GM19043 (cell line): Measurements from ENCODE around the gene ZNF385A.
A peak's percentile ranks its signal among the peaks of the same experiment; 100 is the strongest.

ENCODE experiments used
- ATAC-seq: cut with Tn5 transposase; IDR thresholded peaks from one replicate; pipeline ENCODE4 v1.9.1; 2021; ENCODE audit warnings: low read depth; ENCODE audit not compliant: unreplicated experiment

ZNF385A gene

DNA sequence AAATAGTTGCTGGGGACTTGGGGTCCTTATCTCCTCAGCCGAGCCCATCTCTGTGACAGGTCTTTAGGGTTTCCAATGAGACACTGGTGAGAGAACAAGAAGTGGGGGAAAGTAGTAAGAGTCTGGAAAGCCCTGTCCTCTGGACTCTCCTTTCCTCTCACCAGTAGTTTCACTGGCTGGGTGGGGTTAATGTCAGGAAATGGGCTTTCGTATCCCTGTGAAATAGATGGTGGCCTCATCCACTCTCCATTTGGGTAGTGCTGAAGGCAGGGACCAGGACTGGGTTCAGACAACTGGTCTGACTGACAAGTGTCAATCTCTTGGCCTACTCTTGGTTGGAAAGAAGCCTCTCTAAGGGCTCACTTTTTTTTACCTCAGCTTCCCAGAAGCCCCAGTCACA, 7.5 kb downstream of the ZNF385A start:
- ATAC-seq, result no peak

DNA sequence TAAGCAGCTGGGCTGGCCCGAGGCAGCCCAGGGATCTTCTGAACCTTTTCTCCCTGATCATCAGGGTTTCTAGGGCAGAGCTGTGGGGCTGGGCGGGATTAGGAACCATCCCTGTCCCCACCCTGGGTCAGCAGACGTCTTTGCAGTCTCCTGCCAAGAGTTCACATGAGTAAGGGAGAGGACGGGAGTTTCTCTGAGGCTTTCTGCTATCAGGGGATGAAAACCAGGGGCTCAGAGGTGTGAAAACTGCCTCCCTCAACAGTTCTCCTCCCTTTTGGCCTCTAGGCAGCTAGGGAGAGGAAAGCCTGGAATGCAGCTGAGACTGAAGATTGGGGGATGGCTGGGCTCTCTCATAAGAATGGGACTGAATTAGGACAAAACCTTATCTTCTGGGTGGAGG, 7.9 kb downstream of the ZNF385A start:
- ATAC-seq, result no peak

DNA sequence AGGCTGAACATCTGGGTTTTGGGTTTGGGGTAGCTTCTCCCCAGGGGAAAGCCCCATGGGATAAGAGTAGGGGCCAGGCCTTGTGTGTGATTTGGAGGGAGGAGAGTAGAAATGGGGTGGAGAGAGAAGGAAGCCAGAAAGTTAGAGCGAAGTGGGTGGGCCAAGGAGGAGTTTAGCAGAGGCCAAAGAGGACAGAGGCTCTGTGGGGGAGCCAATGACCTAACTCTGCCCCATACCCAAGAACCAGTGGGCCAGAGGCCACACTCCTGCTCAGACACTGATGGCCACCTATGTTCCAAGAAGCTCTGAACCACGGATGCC, 9.3 kb downstream of the ZNF385A start:
- ATAC-seq, result no peak

DNA sequence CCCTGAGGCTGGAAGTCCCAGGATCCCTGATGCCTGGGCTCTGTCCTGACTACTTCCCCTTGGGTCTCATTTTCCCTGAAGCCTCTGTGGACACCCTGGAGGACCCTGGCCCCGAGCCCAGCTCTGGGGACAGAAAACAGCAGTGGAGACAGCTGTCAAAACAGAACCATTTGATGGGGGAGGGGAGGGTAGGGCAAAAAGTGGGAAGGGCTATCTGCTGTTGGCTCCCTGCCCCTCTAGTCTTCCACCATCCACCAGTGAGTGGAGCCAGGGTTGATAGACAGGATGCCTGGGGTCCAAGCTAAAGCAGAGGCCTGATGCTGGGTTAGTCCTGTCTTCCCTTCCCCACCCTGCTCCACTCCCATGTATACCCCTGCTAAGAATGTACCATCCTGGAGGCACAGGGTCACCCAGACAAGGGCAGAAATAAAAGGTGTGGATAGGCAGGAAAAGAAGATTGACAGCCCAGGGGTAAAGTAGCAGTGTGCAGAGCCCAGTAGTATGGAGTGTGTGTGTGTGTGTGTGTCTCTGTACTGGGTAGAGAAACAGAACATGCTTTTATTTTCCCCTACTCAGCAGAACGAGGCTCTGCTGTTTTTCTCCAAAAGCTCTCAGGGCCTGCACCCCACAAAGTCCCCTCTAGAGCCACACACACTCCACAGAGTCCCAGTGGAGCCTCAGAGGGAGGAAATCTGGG, 9.8 kb downstream of the ZNF385A start:
- no peak for ATAC-seq

DNA sequence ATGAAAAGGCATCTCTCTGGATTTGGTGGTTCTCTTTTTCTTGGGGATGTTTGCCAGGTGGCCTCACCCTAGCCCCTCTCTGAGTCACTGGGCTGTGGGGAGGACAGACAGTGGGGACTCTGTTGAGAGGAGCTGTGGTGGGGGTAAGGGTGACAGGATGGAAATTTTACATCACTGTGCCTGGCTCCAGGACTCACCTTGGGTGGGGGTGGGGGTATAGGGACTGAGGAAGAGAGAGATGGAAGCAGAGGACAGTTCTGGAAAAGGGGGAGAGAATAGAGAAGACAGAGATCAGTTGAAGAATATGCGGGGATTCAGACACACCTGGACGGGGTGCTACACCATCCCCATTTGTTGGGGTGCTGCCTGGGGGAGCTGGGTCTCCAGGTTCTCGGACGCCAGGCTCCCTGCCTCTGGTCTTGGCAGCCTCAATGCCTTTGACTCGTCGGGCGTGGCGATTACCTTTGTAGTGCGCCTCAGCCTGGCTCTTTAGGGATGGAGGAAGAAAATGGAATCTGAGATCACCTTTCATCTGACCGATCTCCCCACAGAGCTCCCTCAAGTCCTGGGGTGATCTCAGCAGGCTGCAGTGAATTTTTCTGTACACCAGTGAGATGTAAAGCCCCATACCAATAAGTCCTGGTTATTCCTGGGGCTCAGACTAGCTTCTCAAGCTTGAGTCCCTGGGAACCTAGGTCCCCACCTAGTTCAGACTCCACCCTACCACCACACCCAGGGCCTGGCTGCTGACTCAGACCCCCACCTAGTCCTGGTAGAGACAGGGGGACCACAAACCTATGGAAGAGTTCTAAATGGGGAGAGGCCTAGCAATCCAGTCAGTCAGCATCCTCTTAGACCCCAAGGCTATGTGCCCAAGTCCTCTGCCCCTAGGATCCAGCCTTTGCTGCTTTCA, 10.6 kb downstream of the ZNF385A start:
- ATAC-seq, result no peak

DNA sequence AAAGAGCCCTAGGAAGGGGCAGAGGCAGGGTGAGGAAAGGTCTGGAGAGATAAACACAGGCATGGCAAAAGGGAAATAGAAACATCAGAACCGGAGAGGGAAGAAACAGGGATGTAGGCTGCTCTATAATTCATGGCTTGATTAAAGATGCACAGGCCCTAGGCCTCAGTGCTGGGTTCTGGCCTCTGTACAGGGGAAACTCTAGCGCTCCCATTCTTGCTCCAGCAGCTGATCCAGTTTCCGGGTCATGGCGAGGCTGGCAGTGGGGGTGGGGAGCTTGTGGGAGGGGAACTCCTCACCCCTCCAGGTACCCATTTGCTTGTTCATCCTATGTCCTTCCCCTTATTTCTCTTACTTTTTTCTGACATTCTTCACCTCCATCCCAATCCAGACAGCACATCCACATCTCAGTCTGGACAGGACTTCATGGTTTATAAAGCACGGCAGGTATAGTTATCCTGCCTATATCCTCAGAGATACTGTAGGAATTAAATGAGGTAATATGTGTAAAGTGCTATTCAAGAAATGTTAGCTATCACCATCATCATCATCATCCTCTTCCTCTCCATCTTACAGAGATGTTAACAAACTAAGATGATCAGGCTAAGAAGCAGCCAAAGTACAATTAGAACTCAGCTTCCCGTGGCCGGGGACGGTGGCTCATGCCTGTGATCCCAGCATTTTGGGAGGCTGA, 12.3 kb downstream of the ZNF385A start:
- no peak for ATAC-seq

DNA sequence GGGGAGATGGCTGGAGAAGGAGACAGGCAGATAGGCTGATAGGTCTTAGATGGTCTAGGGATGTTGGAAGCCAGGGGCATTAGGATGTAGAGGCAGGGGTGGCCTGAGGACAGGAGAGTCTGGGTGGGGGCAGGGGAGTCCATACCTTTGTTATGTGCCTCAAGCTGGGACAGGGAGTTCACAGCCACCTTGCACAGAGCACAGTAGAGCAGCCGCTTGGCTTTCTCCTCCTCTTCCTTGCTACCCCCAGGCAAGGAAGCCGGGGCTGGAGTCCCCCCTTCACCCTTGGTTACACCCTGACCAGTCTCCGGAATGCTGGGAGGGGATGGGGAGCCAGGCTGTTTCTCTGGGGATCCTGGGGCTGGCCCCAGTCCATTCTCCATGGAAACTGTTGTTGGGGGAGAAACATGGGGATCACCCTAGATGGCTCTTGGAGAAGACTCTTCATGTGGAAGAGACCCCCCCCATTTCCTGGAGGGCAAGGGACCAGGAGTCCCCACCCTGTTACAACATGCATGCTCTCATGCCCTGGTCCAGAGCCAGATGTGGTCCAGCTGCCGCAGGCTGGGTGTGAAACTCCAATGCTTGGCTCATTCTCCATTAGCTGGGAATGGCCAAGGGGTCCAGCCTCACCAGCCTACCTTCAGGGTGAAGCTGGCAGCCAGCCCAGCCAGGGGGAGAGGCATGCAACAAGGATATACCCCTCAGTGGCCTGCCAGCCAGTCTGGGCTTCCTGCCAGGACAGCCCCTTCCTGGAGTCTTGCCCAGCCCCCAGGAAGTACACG, 13.0 kb downstream of the ZNF385A start:
- no peak for ATAC-seq

DNA sequence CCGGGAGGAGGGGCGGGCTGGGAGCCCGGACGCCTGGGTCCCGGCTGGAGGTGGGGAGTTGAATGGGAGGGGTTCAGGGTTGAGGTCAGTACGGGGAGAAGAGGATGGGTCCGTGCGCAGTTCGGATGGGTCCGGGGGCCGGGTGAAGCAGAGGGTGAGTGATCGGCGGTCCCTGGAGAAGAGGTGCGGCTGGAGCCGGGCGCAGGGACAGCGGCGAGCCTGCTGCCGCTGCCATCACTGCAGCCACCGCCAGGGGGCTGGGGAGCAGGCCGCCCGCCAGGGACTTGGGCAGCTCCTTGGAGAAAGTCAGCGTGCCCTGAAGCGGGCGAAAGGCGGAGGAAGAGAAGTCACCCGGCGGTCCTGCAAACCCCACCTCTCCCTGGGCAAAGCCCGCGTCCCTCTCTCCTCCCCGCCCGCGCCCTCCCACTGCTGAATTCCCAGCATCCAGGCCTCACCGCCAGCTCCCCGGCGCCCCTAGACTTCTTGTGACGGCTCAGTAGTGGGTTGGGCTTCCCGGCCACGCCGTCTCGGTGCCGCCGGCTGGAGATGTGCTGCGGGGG, 14.3 kb downstream of the ZNF385A start:
- no peak for ATAC-seq

DNA sequence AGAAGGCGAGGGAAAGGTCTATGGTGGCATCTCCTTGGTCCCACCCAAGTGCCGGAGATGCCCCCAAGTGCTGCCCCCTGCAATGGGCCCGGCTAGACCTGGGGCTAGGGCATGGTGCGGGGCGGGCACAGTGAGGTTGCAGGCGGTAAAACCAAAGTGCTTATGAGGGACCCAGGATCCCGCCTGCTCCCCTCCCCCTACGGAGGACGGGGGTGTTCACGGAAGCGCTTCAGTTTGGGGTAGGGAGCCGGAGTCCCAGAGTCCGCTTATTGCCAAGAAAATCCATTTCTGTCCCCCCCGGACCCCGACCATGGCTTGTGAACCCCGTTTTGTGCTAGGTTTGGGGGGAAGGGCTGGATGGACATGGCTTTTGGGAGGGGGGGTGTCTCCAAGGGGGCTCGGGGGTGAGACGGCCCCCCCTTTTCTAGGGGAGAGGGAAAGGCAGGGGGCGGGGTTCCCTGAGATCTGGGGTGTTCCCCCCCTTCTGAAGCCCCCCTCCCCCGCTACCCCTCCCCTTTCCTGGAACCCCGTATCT, 14.9 kb downstream of the ZNF385A start:
- no peak for ATAC-seq

DNA sequence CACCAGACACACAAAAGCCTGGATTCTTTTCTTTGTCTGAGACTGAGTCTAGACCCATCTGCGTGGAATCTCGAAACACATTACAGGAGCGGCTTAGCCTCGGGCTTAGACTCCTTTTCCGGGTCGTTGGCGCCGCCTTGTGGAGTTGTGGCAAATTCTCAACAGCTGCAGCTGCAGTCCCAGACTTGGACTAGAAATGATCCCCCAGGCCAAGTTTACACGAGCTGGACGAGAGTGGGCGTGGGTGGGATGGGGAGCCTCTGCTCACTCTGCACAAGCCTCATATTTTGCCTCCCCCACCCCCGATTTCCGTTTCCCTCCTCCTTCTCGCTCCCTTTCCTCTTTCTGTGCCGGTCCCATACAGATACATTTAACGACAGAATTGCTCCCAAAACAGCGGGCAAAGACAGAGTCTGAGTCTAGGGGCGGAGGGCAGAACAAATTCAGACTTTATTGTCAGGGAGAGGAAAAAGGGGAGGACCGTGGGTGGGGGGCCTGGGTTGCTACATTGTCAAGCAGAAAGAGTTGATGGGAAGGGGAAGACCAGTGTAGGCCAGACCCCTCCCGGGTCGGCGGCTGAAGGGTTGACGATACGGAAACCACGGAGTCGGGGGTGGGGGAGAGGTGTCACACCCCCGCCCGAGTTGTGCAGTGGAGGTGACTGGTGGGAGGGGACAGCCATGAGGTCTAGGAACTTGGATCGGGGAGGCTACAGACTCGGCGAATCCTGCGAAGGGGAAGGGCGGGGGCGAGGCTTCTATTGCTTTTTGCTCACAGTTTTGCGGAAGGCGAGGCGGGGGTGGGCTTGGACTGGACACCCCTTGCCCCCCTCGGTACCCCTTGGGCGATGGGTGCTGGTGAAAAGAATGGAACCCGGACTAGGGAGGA, 15.6 kb downstream of the ZNF385A start:
- peak; percentile 84 for ATAC-seq

DNA sequence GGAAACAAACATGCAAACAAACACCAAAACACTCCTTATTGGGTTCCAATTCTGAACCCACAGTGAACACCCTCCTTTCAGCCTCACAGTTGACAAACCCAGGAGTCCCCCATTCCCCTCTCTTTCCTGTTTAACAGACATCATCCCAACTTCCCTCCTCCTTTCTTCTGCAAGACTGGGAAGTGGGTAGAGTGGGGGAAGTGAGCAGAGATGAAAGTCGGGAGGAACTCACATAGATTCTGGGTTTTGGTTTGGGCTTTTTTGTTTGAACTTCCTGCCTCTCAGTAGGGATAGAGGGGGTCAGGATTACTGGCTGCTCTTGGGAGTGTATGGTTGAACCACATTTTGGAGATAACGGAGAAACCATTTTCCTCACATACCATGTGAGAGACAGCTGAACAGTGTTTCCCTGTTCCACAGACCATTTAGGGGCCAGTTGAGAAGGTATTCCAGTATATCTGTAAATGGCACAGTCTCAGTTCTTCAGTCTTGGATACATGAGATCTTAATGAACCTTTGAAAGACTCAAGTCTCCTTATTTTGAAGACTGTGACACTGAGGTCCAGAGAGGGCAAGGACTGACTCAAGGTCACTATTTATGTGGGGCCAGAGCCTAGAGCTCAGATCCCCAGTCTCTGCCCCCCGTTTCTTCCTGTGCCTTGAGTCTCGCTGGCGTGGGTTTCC, 16.4 kb downstream of the ZNF385A start:
- ATAC-seq, result no peak

DNA sequence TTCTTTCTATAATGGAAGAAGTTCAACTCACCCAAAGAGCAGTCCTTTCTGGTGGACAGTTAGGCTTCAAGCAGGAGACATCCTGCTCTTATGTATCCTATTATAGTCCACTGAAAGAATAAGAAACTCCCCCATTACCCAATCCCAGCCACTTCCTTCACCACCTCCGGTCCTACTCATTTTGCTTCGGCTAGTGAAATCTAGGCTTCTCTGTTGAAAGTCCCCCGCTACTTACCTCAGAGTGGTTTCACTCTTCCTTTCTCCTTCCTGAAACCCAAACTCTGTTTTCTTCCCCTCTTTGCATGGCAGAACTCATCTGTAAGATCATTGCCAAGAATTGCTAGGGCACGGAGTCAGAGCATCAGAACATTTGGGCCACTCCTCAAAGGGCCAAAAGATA, 20.1 kb downstream of the ZNF385A start, which contains the start of gene GPR84:
TSS of gene GPR84 (minus strand) at position 74 of the 400 bp plus-strand sequence. CDS start 635 bp downstream, outside the sequence.
- ATAC-seq, result peak; percentile 47

DNA sequence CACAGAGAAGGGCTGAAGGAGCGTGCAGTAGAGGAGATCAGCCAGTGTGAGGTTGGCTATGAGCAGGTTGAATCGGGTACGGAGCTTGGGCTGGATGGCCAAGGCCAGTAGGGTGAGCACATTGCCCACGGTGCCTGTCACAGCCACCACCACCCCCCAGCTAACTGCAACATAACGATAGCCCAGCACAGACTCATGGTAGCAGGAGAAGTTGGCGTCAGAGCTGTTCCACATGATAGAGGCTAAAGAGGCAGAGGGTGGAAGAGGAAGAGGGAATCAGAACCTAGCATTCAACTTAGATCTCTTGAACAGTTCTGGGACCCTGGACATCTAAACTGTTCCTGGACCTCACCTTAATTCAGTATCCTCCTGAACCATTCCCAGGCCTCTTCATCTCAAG, 20.9 kb downstream of the ZNF385A start:
- ATAC-seq, result no peak

DNA sequence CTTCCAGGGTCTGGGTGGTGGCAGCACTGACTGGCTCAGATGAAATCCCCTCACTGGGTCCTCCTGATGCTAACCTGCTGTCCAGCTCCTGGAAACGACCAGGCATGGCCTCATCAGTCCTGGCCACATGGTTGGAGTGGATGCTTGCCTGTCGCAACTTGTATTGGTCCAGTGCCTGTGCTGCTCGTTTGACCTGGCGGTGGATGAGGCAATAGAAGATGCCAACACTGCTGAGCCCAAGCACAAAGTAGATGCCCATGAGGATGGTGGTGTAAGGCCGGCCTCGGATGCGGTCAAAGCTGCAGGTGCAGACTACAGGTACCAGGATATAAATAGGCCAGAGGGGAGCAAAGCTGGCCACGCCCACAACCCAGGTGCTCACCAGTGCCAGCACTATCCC, 21.5 kb downstream of the ZNF385A start:
- no peak for ATAC-seq

DNA sequence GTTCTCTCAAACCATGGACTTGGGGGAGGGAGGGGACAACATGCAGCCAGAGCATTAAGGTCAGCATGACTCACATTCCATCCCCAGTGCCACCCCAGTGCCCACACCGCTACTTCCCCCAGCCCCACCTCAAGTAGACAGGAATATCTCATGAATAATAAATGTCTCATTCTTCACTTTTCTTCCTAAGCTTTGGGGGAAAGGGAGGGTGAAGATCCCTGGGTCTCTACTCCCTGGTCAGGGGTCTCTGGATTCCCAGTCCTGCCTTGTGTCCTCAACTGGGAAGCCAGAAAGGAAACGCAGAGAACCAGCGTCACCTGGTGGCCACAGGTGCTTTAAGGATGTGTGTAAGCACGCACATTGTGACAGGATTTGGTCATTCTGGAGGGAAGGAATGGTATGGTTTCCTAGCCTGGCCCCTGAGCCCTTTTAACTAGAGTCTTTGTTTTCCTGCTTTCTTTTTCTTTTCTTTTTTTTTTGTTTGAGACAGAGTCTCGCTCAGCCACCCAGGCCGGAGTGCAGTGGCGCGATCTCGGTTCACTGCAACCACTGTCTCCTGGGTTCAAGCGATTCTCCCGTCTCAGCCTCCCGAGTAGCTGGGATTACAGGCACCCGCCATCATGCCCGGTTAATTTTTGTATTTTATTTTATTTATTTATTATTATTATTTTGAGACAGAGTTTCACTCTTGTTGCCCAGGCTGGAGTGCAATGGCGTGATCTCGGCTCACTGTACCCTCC, 23.6 kb downstream of the ZNF385A start:
- ATAC-seq, result no peak

DNA sequence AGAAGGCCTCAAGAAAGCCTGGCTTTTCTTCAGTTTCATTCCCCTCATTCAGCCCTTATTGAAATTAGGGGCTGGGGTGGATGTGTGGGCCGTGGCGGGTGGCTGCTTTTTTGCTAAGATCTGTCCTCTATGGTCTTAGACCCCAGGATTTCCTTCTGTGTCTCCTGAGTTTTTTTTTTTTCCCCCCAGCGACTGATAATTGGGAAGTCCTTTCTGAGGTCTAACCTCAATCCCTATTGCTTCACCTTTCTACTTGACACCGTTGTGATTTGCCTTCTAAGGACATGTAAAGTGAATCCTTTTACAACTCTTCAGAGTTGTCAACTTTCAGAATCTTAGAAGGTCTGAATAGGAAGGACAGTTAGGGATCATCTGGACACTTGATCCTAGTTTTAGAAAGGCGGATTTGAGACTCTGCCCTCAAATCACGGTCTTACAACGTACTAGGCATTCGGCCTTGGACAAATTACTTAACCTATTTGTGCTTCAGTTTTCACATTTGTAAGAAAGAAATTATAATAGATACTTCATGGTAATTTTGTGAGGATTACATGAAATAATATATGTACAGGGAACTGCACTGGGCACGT, 24.7 kb downstream of the ZNF385A start:
- no peak for ATAC-seq

DNA sequence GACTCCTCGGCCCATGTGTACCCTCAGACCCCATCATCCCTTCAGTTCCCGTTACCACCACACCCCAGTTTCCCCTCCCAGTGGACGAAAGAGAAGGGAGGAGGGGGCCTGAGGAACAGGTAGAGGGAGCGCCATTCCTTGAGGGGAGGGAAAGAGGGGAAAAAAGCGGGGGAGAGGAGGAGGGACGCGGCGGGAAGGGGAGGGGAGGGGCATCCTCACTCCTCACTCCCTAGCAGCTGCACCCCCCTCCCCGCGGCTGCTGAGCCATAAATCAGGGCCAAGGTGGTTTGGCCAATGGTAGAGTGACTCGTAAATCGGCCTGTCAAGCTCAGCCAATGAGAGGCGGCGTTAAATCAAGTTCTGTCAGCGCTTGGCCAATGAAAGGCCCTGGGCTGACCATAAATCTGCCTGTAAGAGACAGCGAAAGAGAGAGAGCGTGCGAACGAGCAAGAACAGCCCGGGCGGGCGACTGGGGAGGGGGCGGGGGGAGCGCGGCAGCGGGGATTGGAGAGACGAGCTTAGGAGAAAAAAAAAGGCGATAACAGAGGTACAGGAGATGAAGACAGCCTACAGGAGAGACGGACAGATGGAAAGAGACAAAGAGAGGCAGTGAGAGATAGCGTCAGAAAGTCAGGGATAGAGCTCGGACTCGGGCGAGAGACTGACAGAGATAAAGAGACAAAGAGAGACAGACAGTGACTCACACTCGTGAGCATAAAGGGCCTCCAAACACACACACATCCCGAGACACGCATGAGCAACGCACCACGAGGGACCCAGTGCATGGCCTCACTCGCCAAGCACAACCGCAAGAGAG, 25.4 kb downstream of the ZNF385A start:
- ATAC-seq, result peak; percentile 95
